ENCODE results near the gene SLC4A5. TPM values are rescaled to one million over a fixed set of nuclear protein-coding genes. Genes with fewer than 3 reads are reported as not detected.

Gene SLC4A5
- polyA plus RNA-seq, 1 of the 3 experiments (the other 2 are of a cell fraction): 0.25 TPM

DNA sequence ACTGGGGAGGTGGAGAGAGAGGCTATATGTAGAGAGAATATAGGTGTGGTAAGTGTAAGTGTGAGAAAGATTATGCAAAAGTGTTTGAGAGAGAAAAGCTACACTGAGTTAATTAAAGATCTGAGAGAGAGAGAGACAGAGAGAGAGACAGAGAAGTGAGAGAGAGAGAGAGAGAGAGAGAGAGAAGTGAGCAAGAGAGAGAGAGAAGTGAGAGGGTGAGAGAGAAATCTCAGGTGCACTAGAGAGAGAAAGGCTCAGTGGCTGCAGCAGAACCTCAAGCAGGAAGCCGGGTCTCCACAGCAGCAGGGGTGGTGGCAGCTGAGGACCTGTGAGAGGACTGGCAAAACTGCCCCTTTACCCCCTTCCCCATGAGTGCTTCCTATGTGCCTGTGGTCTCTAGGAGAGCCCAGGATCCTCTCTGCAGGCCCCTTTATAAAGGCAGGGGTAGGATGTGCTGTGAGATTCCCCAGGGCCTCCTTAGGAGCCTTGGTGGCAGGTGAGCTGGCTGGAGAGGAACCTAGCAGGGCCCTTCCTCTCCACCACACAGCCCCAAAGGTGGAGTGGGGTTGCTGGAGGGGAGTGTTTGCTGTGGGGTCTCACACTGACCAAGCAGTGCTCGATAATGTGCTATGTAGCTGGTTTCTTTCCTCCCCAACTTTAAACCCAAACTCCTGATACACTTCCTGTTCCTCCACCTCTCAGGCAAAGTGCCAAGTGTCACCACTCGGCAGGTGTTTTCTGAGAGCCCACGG lies 52.6 kb downstream of the SLC4A5 start:
- Histone ChIP-seq H4K20me1 (ENCODE audit: insufficient read depth) (no peaks in the 10 kb centered on the region), H3K79me2 (ENCODE audit: insufficient read depth) (no peaks in the 10 kb centered on the region), H3K4me1 (ENCODE audit: control insufficient read depth in 1 of 2, insufficient read depth in 2 of 2, low read depth in 1 of 2, low read length in 1 of 2) (no peaks in the 10 kb centered on the region; a peak in 1 of 4 replicates), H3K4me3 (ENCODE audit: low read depth in 2 of 2, low read length in 1 of 2) (no peak overlapping the region), H3K27me3 (ENCODE audit: insufficient read depth) (no peaks in the 10 kb centered on the region), H2AFZ (ENCODE audit: low read depth) (no peak overlapping the region), H3K27ac (ENCODE audit: low read depth in 2 of 2, low read length in 1 of 2) (no peak overlapping the region), H3K9me3 (no peaks in the 10 kb centered on the region), H3K9ac (no peak overlapping the region), H3K9me2 (no peaks in the 10 kb centered on the region), H3K36me3 (replicated peaks in 1 of 2; ENCODE audit: control insufficient read depth in 1 of 2, insufficient read depth in 2 of 2, low read length in 1 of 2) (no peaks in the 10 kb centered on the region), H3F3A (replicated peaks; ENCODE audit: insufficient read depth) (no peaks in the 10 kb centered on the region), H3K4me2 (no peak overlapping the region)
- POLR2A ChIA-PET: no interaction called here
- TF ChIP-seq FOXM1 (IDR thresholded peaks at IDR 0.05; ENCODE audit: low read depth) (no peak), RXRA (IDR thresholded peaks at IDR 0.05; ENCODE audit: borderline replicate concordance, low read depth) (no peak), TAF1 (IDR thresholded peaks at IDR 0.05; ENCODE audit: borderline replicate concordance, low read depth, low read length) (no peak), TEAD4 (IDR thresholded peaks at IDR 0.05; ENCODE audit: borderline replicate concordance, insufficient read depth) (no peak), SIN3A (IDR thresholded peaks at IDR 0.05; ENCODE audit: borderline replicate concordance, low read depth, low read length) (no peak)
- CTCF ChIA-PET: interaction anchor here (1.0 to 1.1 kb wide), 2 partner anchors 14 to 40 kb away, joined by 3 to 4 read pairs; no protein-coding TSS in a partner anchor
- DNase-seq: no peak
- 63% methylated on average over 4 of the region's 4 CpGs for WGBS (ENCODE audit: low lambda C conversion rate)

DNA sequence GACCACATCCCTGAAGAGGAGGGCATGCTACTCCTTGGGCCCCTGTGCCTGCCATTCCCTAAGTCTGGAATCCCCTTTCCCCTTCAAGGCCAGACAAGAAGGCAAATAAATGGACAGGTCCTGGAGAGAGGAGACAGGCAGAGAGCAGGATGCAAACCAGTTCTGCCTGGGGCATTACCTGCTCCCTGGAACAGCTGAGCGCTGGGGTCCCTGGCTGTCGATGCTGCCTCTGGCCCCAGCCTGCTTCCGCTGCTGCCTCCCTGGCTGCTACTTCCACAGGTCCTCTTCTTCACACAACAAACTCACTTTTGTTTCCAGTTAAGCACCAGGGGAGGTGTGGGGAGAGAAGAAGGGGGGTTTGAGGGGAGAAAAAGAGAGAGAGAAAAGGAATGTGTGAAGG lies 53.1 kb downstream of the SLC4A5 start:
- Histone ChIP-seq H3K27me3 (ENCODE audit: insufficient read depth) (no peaks in the 10 kb centered on the region), H3K4me2 (no peak overlapping the region), H4K20me1 (ENCODE audit: insufficient read depth) (no peaks in the 10 kb centered on the region), H3K9me3 (no peaks in the 10 kb centered on the region), H3K9me2 (no peaks in the 10 kb centered on the region), H3K79me2 (ENCODE audit: insufficient read depth) (no peaks in the 10 kb centered on the region), H3K4me1 (ENCODE audit: control insufficient read depth in 1 of 2, insufficient read depth in 2 of 2, low read depth in 1 of 2, low read length in 1 of 2) (no peaks in the 10 kb centered on the region; a peak in 1 of 4 replicates), H3K9ac (no peak overlapping the region), H3F3A (replicated peaks; ENCODE audit: insufficient read depth) (no peaks in the 10 kb centered on the region), H3K36me3 (replicated peaks in 1 of 2; ENCODE audit: control insufficient read depth in 1 of 2, insufficient read depth in 2 of 2, low read length in 1 of 2) (no peaks in the 10 kb centered on the region), H3K27ac (ENCODE audit: low read depth in 2 of 2, low read length in 1 of 2) (no peak overlapping the region), H3K4me3 (ENCODE audit: low read depth in 2 of 2, low read length in 1 of 2) (no peak overlapping the region), H2AFZ (ENCODE audit: low read depth) (no peak overlapping the region)
- ChIA-PET POLR2A (no interaction called here), CTCF (no interaction called here)
- 83% methylated on average over 3 of the region's 3 CpGs for WGBS (ENCODE audit: low lambda C conversion rate)
- no peak for TF ChIP-seq SMC3 (IDR thresholded peaks at IDR 0.05; ENCODE audit: low read depth, low read length)
- TF ChIP-seq RAD21 (IDR thresholded peaks at IDR 0.05; ENCODE audit: low read length): no peak
- TF ChIP-seq NRF1 (IDR thresholded peaks at IDR 0.05; ENCODE audit: low read depth, low read length): no peak
- TF ChIP-seq JUND (IDR thresholded peaks at IDR 0.05): no peak
- TF ChIP-seq NFIC (IDR thresholded peaks at IDR 0.05; ENCODE audit: borderline replicate concordance): no peak
- DNase-seq: no peak

DNA sequence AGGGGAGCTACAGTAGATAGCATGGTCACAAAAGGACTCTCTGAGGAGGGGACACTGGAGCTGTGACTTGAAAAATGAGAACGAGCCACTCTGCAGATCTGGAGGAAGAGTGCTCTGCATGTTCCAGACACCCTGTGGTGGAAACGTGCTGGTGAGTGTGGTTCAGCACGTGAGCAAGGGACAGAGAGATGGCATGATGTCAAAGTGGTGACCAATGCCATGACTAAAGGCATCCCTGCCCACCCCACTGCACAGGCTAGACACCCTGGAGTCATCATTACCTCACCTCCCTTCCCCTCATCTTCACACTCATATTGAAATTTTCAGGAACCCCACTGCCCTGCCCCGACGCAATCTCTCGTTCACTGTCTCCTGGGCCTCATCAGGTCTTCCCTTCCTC lies 56.5 kb downstream of the SLC4A5 start:
- CTCF ChIA-PET: interaction anchor here (1.0 to 1.4 kb wide), 2 partner anchors 11 to 25 kb away, joined by 3 read pairs; no protein-coding TSS in a partner anchor
- no peak for TF ChIP-seq FOXM1 (IDR thresholded peaks at IDR 0.05; ENCODE audit: low read depth)
- TF ChIP-seq CHD2 (IDR thresholded peaks at IDR 0.05; ENCODE audit: low read length, partially characterized antibody): no peak
- TF ChIP-seq, protein P1, sequence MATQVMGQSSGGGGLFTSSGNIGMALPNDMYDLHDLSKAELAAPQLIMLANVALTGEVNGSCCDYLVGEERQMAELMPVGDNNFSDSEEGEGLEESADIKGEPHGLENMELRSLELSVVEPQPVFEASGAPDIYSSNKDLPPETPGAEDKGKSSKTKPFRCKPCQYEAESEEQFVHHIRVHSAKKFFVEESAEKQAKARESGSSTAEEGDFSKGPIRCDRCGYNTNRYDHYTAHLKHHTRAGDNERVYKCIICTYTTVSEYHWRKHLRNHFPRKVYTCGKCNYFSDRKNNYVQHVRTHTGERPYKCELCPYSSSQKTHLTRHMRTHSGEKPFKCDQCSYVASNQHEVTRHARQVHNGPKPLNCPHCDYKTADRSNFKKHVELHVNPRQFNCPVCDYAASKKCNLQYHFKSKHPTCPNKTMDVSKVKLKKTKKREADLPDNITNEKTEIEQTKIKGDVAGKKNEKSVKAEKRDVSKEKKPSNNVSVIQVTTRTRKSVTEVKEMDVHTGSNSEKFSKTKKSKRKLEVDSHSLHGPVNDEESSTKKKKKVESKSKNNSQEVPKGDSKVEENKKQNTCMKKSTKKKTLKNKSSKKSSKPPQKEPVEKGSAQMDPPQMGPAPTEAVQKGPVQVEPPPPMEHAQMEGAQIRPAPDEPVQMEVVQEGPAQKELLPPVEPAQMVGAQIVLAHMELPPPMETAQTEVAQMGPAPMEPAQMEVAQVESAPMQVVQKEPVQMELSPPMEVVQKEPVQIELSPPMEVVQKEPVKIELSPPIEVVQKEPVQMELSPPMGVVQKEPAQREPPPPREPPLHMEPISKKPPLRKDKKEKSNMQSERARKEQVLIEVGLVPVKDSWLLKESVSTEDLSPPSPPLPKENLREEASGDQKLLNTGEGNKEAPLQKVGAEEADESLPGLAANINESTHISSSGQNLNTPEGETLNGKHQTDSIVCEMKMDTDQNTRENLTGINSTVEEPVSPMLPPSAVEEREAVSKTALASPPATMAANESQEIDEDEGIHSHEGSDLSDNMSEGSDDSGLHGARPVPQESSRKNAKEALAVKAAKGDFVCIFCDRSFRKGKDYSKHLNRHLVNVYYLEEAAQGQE (IDR thresholded peaks at IDR 0.05; ENCODE audit: low read depth, low read length): no peak
- no peak for TF ChIP-seq GATA2 (CRISPR knock-in tag; IDR thresholded peaks at IDR 0.05)
- TF ChIP-seq NFIC (IDR thresholded peaks at IDR 0.05; ENCODE audit: borderline replicate concordance): no peak
- no peak for TF ChIP-seq TAF1 (IDR thresholded peaks at IDR 0.05; ENCODE audit: borderline replicate concordance, low read depth, low read length)
- no peak for TF ChIP-seq RAD21 (IDR thresholded peaks at IDR 0.05; ENCODE audit: low read length)
- TF ChIP-seq, protein P2, sequence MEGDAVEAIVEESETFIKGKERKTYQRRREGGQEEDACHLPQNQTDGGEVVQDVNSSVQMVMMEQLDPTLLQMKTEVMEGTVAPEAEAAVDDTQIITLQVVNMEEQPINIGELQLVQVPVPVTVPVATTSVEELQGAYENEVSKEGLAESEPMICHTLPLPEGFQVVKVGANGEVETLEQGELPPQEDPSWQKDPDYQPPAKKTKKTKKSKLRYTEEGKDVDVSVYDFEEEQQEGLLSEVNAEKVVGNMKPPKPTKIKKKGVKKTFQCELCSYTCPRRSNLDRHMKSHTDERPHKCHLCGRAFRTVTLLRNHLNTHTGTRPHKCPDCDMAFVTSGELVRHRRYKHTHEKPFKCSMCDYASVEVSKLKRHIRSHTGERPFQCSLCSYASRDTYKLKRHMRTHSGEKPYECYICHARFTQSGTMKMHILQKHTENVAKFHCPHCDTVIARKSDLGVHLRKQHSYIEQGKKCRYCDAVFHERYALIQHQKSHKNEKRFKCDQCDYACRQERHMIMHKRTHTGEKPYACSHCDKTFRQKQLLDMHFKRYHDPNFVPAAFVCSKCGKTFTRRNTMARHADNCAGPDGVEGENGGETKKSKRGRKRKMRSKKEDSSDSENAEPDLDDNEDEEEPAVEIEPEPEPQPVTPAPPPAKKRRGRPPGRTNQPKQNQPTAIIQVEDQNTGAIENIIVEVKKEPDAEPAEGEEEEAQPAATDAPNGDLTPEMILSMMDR (IDR thresholded peaks at IDR 0.05): no peak

More for the DNA sequence above, 56.5 kb downstream of the SLC4A5 start:
- H3K9me3 ChIP-seq: no peaks in the 10 kb centered on the region
- POLR2A ChIA-PET: no interaction called here
- peaks cover 0 to under 1% of the 10 kb centered on the region in 2 experiments; a peak in 1 of 4 replicates for H3K4me1 ChIP-seq (ENCODE audit: control insufficient read depth in 1 of 2, insufficient read depth in 2 of 2, low read depth in 1 of 2, low read length in 1 of 2)
- no peak overlapping the region for H3K4me3 ChIP-seq (ENCODE audit: low read depth in 2 of 2, low read length in 1 of 2)
- H3F3A ChIP-seq (replicated peaks; ENCODE audit: insufficient read depth): no peaks in the 10 kb centered on the region
- no peaks in the 10 kb centered on the region for H4K20me1 ChIP-seq (ENCODE audit: insufficient read depth)
- H3K9me2 ChIP-seq: no peaks in the 10 kb centered on the region
- no peak overlapping the region for H3K4me2 ChIP-seq
- H2AFZ ChIP-seq (ENCODE audit: low read depth): no peak overlapping the region
- 73% methylated on average over 6 of the region's 6 CpGs for WGBS (ENCODE audit: low lambda C conversion rate)
- H3K27me3 ChIP-seq (ENCODE audit: insufficient read depth): no peaks in the 10 kb centered on the region
- no peak overlapping the region for H3K9ac ChIP-seq
- no peaks in the 10 kb centered on the region for H3K79me2 ChIP-seq (ENCODE audit: insufficient read depth)
- no peaks in the 10 kb centered on the region for H3K36me3 ChIP-seq (replicated peaks in 1 of 2; ENCODE audit: control insufficient read depth in 1 of 2, insufficient read depth in 2 of 2, low read length in 1 of 2)
- H3K27ac ChIP-seq (ENCODE audit: low read depth in 2 of 2, low read length in 1 of 2): no peak overlapping the region
- DNase-seq: no peak
